Activated CD8-positive, alpha-beta memory T cell treated with anti-CD3 and anti-CD28 coated beads, Interleukin-2, amount 10 ng/mL, durations not matched to agents 7 days and 5 days (primary cell): ENCODE measurements around the gene CACNA2D3. TPM values are rescaled to one million over a fixed set of nuclear protein-coding genes. Genes with fewer than 3 reads are reported as not detected.

Source experiments
- ATAC-seq: fragments of 150-1000 bp; cut with Tn5 transposase; one replicate; pipeline ENCODE4 v1.10.0; 2021; ENCODE audit warnings: moderate library complexity
- CTCF ChIA-PET: fragments of 350-600 bp; sonication (Branson Sonifier 250); formaldehyde crosslinking; loops from one replicate; lab custom pipeline; 2021; ENCODE audit warnings: antibody characterized with exemption; lab: Charles Lee
- DNase-seq: peaks from one replicate; pipeline ENCODE4 v3.0.0-alpha.2; 2020
- H3K27ac Mint-ChIP-seq: one replicate; pipeline ENCODE4 v1.8.0; 2021; ENCODE audit warnings: mild to moderate bottlenecking, mixed read lengths
- H3K27me3 Mint-ChIP-seq: one replicate; pipeline ENCODE4 v1.8.0; 2021; ENCODE audit warnings: mixed read lengths
- H3K36me3 Mint-ChIP-seq: one replicate; pipeline ENCODE4 v1.8.0; 2021; ENCODE audit warnings: mild to moderate bottlenecking, mixed read lengths
- H3K4me1 Mint-ChIP-seq: one replicate; pipeline ENCODE4 v1.8.0; 2021; ENCODE audit warnings: mixed read lengths
- H3K4me3 Mint-ChIP-seq: one replicate; pipeline ENCODE4 v1.8.0; 2021; ENCODE audit warnings: mild to moderate bottlenecking, moderate library complexity, mixed read lengths
- H3K9me3 Mint-ChIP-seq: one replicate; pipeline ENCODE4 v1.8.0; 2022; ENCODE audit warnings: low read depth, mixed read lengths
- total RNA-seq, 2 experiments: library from RNA; stranded (reverse); gene quantifications; one replicate each; pipeline ENCODE4 v1.2.3, GENCODE V29; 2021

The CACNA2D3 gene
- total RNA-seq, 2 experiments from 2014 or later, result not detected

GRCh38 chr3:54877730-54878129 is 755.4 kb downstream of the CACNA2D3 start:
- DNase-seq, result no peak
- Mint-ChIP-seq H3K9me3 (no peaks in the 10 kb centered on the region), H3K36me3 (no peaks in the 10 kb centered on the region), H3K27ac (no peak overlapping the region), H3K4me1 (no peaks in the 10 kb centered on the region), H3K27me3 (no peaks in the 10 kb centered on the region), H3K4me3 (no peak overlapping the region)
- no peak for ATAC-seq
- CTCF ChIA-PET, result no interaction called here

- Mint-ChIP-seq H3K9me3 (no peaks in the 10 kb centered on the region), H3K36me3 (no peaks in the 10 kb centered on the region), H3K27me3 (no peaks in the 10 kb centered on the region), H3K4me3 (no peak overlapping the region), H3K4me1 (no peaks in the 10 kb centered on the region), H3K27ac (no peak overlapping the region)
- CTCF ChIA-PET, result no interaction called here
- DNase-seq, result no peak
- no peak for ATAC-seq
Measured at GRCh38 chr3:54878145-54878544, 755.8 kb downstream of the CACNA2D3 start.

DNA sequence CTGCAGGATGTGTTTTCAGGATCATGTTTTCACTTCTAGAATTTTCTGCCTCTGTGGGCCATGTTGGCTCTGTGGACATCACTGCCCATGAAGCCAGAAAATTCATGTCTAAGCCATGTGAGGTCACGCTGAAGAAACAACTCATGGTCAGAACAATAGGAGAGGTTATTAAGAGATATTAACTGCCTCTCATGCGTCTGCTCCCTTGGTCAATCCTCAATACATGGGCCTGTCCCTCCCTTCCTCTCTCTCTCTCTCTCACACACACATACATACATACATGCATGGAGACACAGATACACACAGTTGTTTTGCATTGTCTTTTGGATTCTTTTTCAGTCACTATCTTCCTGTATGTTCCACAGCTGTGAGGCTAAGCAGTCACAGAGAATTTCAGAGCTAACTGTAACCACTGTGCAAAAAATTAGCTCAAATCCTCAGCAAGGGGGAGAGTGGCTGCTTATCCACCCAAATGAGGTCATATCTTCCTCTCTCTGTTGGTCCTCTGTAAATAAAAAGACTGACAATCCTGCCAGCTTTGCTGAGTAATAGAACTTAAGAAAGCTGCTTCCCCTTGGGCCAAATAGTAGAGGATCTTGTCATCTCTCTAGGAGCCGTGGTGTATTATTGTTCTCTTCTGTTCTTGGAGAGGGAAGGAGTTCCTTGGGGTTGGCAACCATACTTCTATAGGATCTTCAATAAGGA is 759.9 kb downstream of the CACNA2D3 start:
- Mint-ChIP-seq H3K4me3 (no peak overlapping the region), H3K27ac (no peak overlapping the region), H3K4me1 (no peaks in the 10 kb centered on the region), H3K27me3 (no peaks in the 10 kb centered on the region), H3K36me3 (no peaks in the 10 kb centered on the region), H3K9me3 (no peaks in the 10 kb centered on the region)
- CTCF ChIA-PET, result no interaction called here
- ATAC-seq, result no peak
- no peak for DNase-seq

DNA sequence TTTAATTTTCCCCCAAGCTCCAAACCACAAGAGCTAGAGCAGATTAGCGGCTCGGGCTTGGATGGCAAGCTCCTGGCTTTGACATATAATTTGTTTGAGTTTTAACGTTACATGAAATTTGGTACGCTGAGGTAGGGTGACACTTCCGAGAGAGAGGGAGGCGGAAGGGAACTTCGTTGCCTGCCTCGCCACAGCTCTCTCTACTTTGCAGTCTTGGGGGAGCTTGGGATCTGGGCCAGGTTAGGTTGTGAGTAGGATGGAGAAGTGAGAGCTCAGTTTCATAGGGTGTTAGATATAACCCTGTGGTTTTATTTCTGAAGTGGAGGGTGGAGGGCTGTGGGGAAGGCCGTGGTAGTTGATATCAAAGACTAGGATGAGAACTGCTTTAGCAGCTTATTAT is 765.8 kb downstream of the CACNA2D3 start:
- Mint-ChIP-seq H3K27me3 (no peaks in the 10 kb centered on the region), H3K36me3 (no peaks in the 10 kb centered on the region), H3K4me3 (no peak overlapping the region), H3K4me1 (no peaks in the 10 kb centered on the region), H3K27ac (no peak overlapping the region), H3K9me3 (no peaks in the 10 kb centered on the region)
- ATAC-seq (no peak), DNase-seq (no peak)
- CTCF ChIA-PET, result no interaction called here

DNA sequence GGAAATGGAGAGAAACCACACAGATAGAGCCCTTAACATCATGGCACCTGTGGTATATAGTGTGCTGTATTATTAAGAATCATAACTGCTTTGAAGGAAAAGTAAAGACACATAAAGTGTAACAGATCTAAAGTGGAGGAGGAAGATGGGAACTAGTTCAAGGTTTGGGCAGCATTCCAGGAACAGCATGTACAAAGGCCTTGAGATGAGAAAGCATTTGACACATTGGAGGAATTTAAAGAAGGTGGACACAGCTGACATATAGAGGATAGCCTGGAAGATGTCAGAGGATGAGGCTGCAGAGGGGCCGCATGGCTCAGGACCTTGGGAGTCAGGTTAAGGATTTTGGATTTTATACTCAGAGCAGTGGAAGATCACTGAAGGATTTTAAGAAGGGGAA is 766.5 kb downstream of the CACNA2D3 start:
- ATAC-seq (no peak), DNase-seq (no peak)
- no peaks in the 10 kb centered on the region for H3K27me3 Mint-ChIP-seq
- no peaks in the 10 kb centered on the region for H3K9me3 Mint-ChIP-seq
- no peak overlapping the region for H3K4me3 Mint-ChIP-seq
- no peak overlapping the region for H3K27ac Mint-ChIP-seq
- H3K36me3 Mint-ChIP-seq, result no peaks in the 10 kb centered on the region
- CTCF ChIA-PET, result no interaction called here
- H3K4me1 Mint-ChIP-seq, result no peaks in the 10 kb centered on the region

- ATAC-seq, result no peak
- no peak for DNase-seq
- Mint-ChIP-seq H3K4me1 (no peaks in the 10 kb centered on the region), H3K4me3 (no peak overlapping the region), H3K36me3 (no peaks in the 10 kb centered on the region), H3K27ac (no peak overlapping the region), H3K9me3 (no peaks in the 10 kb centered on the region), H3K27me3 (no peaks in the 10 kb centered on the region)
- CTCF ChIA-PET, result no interaction called here
Measured at GRCh38 chr3:54889731-54890130, 767.4 kb downstream of the CACNA2D3 start.

GRCh38 chr3:54891540-54891897 is 769.2 kb downstream of the CACNA2D3 start:
- Mint-ChIP-seq H3K27ac (no peak overlapping the region), H3K27me3 (no peaks in the 10 kb centered on the region), H3K36me3 (no peaks in the 10 kb centered on the region), H3K4me1 (no peaks in the 10 kb centered on the region), H3K4me3 (no peak overlapping the region), H3K9me3 (no peaks in the 10 kb centered on the region)
- CTCF ChIA-PET, result no interaction called here
- ATAC-seq (no peak), DNase-seq (no peak)

GRCh38 chr3:54892168-54892567 is 769.8 kb downstream of the CACNA2D3 start:
- Mint-ChIP-seq H3K9me3 (no peaks in the 10 kb centered on the region), H3K36me3 (no peaks in the 10 kb centered on the region), H3K4me1 (no peaks in the 10 kb centered on the region), H3K27ac (no peak overlapping the region), H3K4me3 (no peak overlapping the region), H3K27me3 (no peaks in the 10 kb centered on the region)
- CTCF ChIA-PET, result no interaction called here
- DNase-seq (no peak), ATAC-seq (no peak)

DNA sequence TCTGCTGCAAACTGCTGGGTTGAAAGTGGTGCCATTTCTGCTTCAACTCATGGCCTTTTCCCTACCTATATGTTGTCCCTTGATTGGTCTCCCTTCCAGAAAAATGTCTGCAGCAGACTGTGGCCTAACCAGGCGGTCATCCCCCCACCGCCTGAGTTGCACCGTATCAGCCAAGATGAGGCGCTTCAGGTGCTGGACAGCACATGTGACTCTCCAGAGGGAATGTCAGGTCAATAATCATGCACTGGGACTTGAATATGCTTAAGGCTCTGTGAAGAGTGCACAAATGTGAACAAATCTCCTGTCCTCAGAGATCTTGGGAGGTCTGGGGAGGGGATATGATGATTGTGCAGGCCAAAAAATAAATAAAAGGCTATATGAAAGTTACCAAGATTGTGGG is 773.3 kb downstream of the CACNA2D3 start:
- H3K27me3 Mint-ChIP-seq, result no peaks in the 10 kb centered on the region
- no peak for DNase-seq
- no peak overlapping the region for H3K27ac Mint-ChIP-seq
- H3K4me3 Mint-ChIP-seq, result no peak overlapping the region
- H3K36me3 Mint-ChIP-seq, result no peaks in the 10 kb centered on the region
- CTCF ChIA-PET, result no interaction called here
- H3K9me3 Mint-ChIP-seq, result no peaks in the 10 kb centered on the region
- no peaks in the 10 kb centered on the region for H3K4me1 Mint-ChIP-seq
- ATAC-seq, result no peak

- H3K9me3 Mint-ChIP-seq, result no peaks in the 10 kb centered on the region
- H3K4me3 Mint-ChIP-seq, result no peak overlapping the region
- H3K27me3 Mint-ChIP-seq, result no peaks in the 10 kb centered on the region
- H3K27ac Mint-ChIP-seq, result no peak overlapping the region
- no peak for ATAC-seq
- H3K36me3 Mint-ChIP-seq, result no peaks in the 10 kb centered on the region
- CTCF ChIA-PET, result no interaction called here
- DNase-seq, result no peak
- no peaks in the 10 kb centered on the region for H3K4me1 Mint-ChIP-seq
Measured at GRCh38 chr3:54897028-54897711, 774.8 kb downstream of the CACNA2D3 start.

- no peak overlapping the region for H3K4me3 Mint-ChIP-seq
- ATAC-seq, result no peak
- no peaks in the 10 kb centered on the region for H3K9me3 Mint-ChIP-seq
- no peak overlapping the region for H3K27ac Mint-ChIP-seq
- no peaks in the 10 kb centered on the region for H3K36me3 Mint-ChIP-seq
- no peaks in the 10 kb centered on the region for H3K4me1 Mint-ChIP-seq
- no peak for DNase-seq
- CTCF ChIA-PET, result no interaction called here
- no peaks in the 10 kb centered on the region for H3K27me3 Mint-ChIP-seq
Measured at GRCh38 chr3:54899273-54899672, 776.9 kb downstream of the CACNA2D3 start.

- ATAC-seq, result no peak
- Mint-ChIP-seq H3K27ac (no peak overlapping the region), H3K4me1 (no peaks in the 10 kb centered on the region)
Measured at GRCh38 chr3:54900838-54901591, 778.7 kb downstream of the CACNA2D3 start.

DNA sequence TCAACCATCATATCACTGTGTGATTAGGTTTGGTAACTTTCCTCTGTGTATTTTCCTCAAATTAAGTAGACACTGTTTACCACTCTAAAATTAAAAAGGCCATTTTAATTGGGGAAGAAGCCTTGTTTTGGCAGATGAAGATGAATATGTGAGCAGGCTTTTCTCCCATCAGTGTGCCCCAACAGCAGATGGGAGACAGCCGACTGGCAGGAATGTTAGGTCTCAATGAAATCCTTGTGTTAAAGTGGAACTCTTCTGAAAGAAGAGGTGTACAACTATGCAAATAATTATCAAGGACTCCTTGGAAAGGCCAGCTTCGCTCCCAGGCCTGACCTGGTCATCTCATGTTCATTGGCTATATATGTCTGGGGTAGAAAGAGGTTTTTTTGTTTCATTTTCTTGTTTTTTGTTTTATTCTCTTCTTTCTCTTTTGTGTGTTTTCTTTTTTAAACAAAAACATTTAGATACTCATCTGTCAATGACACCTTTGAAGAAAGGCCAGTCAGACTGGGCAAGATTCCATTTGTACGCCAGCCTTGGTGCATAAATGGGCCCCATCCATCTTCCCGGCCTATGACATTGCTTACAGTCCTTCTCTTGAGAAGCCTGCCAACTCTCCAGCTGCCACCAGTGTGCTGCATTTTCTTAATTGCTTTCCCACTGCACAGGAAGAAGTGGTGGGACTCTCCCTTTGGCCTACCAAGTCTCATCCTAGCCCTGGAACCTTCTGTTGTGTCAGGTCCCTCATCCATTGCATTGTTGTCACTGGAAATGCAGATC is 779.7 kb downstream of the CACNA2D3 start:
- no peaks in the 10 kb centered on the region for H3K4me1 Mint-ChIP-seq
- H3K27ac Mint-ChIP-seq, result no peak overlapping the region
- CTCF ChIA-PET, result no interaction called here

More at GRCh38 chr3:54900838-54901591, 778.7 kb downstream of the CACNA2D3 start:
- Mint-ChIP-seq H3K36me3 (no peaks in the 10 kb centered on the region), H3K4me3 (no peak overlapping the region), H3K9me3 (no peaks in the 10 kb centered on the region), H3K27me3 (no peaks in the 10 kb centered on the region)
- CTCF ChIA-PET, result no interaction called here
- no peak for DNase-seq

More for the DNA sequence above, 779.7 kb downstream of the CACNA2D3 start:
- ATAC-seq, result no peak
- Mint-ChIP-seq H3K4me3 (no peak overlapping the region), H3K27me3 (no peaks in the 10 kb centered on the region), H3K9me3 (no peaks in the 10 kb centered on the region), H3K36me3 (no peaks in the 10 kb centered on the region)
- DNase-seq, result no peak
